ENCODE data around the gene ARRDC3.

ARRDC3 gene

GRCh38 chr5:91383027-91383955 is at the start of gene ARRDC3:
Gene ARRDC3, minus strand, starts transcription at chr5:91383317. Its CDS starts 225 bp downstream, at chr5:91383092.
- Histone ChIP-seq H3K27ac (ENCODE audit: extremely low read depth, low read depth, low read length) (peak within 1 kb of the TSS; percentile 71), H3K9me3 (ENCODE audit: control insufficient read depth, insufficient read depth, low read depth, low read length) (no peaks in the 10 kb centered on the region), H3K4me3 (ENCODE audit: low read depth, low read length) (peak within 1 kb of the TSS; percentile 72), H3K36me3 (ENCODE audit: control insufficient read depth in 2 of 2, insufficient read depth in 1 of 2, low read length in 2 of 2) (no peaks in the 10 kb centered on the region), H3K4me1 (ENCODE audit: control insufficient read depth, insufficient read depth, low read length) (peaks cover 6% of the 10 kb centered on the region; the same call in 1 of the 2 replicates)
- CTCF ChIA-PET = interaction anchor here (0.6 to 5.3 kb wide), 38 partner anchors 8 to 770 kb away, joined by 3 to 98 read pairs (median 6); no protein-coding TSS in a partner anchor
- POLR2A ChIA-PET = interaction anchor here (0.6 to 2.5 kb wide), 19 partner anchors 11 to 974 kb away, joined by 3 to 13 read pairs (median 3); partner anchors contain the start of gene CETN3
- TF ChIP-seq GLIS2 (tag by site-specific recombination; IDR thresholded peaks at IDR 0.05) = peak; percentile 17; the same call in 1 of the 2 replicates
- 0 out of 2 replicates have a peak, but pooled peaks have one; percentile 7 for TF ChIP-seq GLIS1 (tag by site-specific recombination; IDR thresholded peaks at IDR 0.05)
- peak; percentile 36; the same call in 1 of the 2 replicates for TF ChIP-seq ZNF692 (tag by site-specific recombination; IDR thresholded peaks at IDR 0.05)
- peak; percentile 10; the same call in 1 of the 2 replicates for TF ChIP-seq ZNF561 (tag by site-specific recombination; IDR thresholded peaks at IDR 0.05; ENCODE audit: borderline replicate concordance)
- peak; percentile 81 for TF ChIP-seq ZNF501 (tag by site-specific recombination; IDR thresholded peaks at IDR 0.05)
- TF ChIP-seq ZBTB8A (tag by site-specific recombination; IDR thresholded peaks at IDR 0.05) = peak; percentile 61; the same call in 1 of the 2 replicates
- no peak for TF ChIP-seq KLF16 (tag by site-specific recombination; IDR thresholded peaks at IDR 0.05)
- TF ChIP-seq ZNF610 (tag by site-specific recombination; IDR thresholded peaks at IDR 0.05; ENCODE audit: borderline replicate concordance) = peak; percentile 57; the same call in 1 of the 2 replicates
- TF ChIP-seq ZNF10 (tag by site-specific recombination; IDR thresholded peaks at IDR 0.05) = peak; percentile 85
- TF ChIP-seq ZNF146 (tag by site-specific recombination; IDR thresholded peaks at IDR 0.05) = no peak
- TF ChIP-seq CTCF (tag by site-specific recombination; IDR thresholded peaks at IDR 0.05) = peak; percentile 38; the same call in 1 of the 2 replicates
- 0 out of 2 replicates have a peak, but pooled peaks have one; percentile 9 for TF ChIP-seq WT1 (tag by site-specific recombination; IDR thresholded peaks at IDR 0.05)
- TF ChIP-seq KLF17 (tag by site-specific recombination; IDR thresholded peaks at IDR 0.05) = peak; percentile 63; the same call in 1 of the 2 replicates
- TF ChIP-seq ZNF394 (tag by site-specific recombination; IDR thresholded peaks at IDR 0.05; ENCODE audit: borderline replicate concordance) = peak; percentile 19; the same call in 1 of the 2 replicates
- TF ChIP-seq ZNF600 (tag by site-specific recombination; IDR thresholded peaks at IDR 0.05) = peak; percentile 90
- 0 out of 2 replicates have a peak, but pooled peaks have one; percentile 24 for TF ChIP-seq ZNF18 (tag by site-specific recombination; IDR thresholded peaks at IDR 0.05)
- TF ChIP-seq ZNF843 (tag by site-specific recombination; IDR thresholded peaks at IDR 0.05) = peak; percentile 25; the same call in 1 of the 2 replicates
- no peak for TF ChIP-seq ZNF670 (tag by site-specific recombination; IDR thresholded peaks at IDR 0.05; ENCODE audit: low read depth)
- peak; percentile 68 for TF ChIP-seq PATZ1 (tag by site-specific recombination; IDR thresholded peaks at IDR 0.05)
- peak; percentile 71; the same call in 1 of the 2 replicates for TF ChIP-seq ZNF449 (tag by site-specific recombination; IDR thresholded peaks at IDR 0.05)
- TF ChIP-seq OVOL3 (tag by site-specific recombination; IDR thresholded peaks at IDR 0.05) = no peak
- TF ChIP-seq ZBTB48 (tag by site-specific recombination; IDR thresholded peaks at IDR 0.05) = peak; percentile 61; the same call in 1 of the 2 replicates
- 0 out of 2 replicates have a peak, but pooled peaks have one; percentile 5 for TF ChIP-seq GFI1B (tag by site-specific recombination; IDR thresholded peaks at IDR 0.05)
- peak; percentile 74; the same call in 1 of the 2 replicates for TF ChIP-seq ZSCAN30 (tag by site-specific recombination; IDR thresholded peaks at IDR 0.05)
- peak; percentile 31; the same call in 1 of the 2 replicates for TF ChIP-seq YY1 (tag by site-specific recombination; IDR thresholded peaks at IDR 0.05)
- TF ChIP-seq ZXDB (tag by site-specific recombination; IDR thresholded peaks at IDR 0.05) = peak; percentile 53

Measured in HEK293 (cell line).